ENCODE measurements around the gene ALOX5AP.

- no peak for TF ChIP-seq PATZ1 (CRISPR knock-in tag; IDR thresholded peaks at IDR 0.05; ENCODE audit: borderline replicate concordance)
- no peak for TF ChIP-seq TOX (CRISPR knock-in tag; IDR thresholded peaks at IDR 0.05; ENCODE audit: borderline replicate concordance)
- TF ChIP-seq PPARA (CRISPR knock-in tag; IDR thresholded peaks at IDR 0.05; ENCODE audit: borderline replicate concordance), result no peak
- TF ChIP-seq ZNF565 (CRISPR knock-in tag; conservative IDR thresholded peaks at IDR 0.05; ENCODE audit: low read depth), result no peak
- TF ChIP-seq ZFP30 (CRISPR knock-in tag; IDR thresholded peaks at IDR 0.05), result no peak
- no peak for TF ChIP-seq ZFP3 (CRISPR knock-in tag; IDR thresholded peaks at IDR 0.05)
- no peak for TF ChIP-seq CREB5 (CRISPR knock-in tag; IDR thresholded peaks at IDR 0.05; ENCODE audit: low read depth)
- TF ChIP-seq POU6F1 (CRISPR knock-in tag; IDR thresholded peaks at IDR 0.05; ENCODE audit: borderline replicate concordance, low read depth), result no peak
These were observed 73.3 kb downstream of the ALOX5AP start for GRCh38 chr13:30808600-30808999.

All from SK-N-SH treated with all-trans-retinoic acid at 6 μM for 48 hours (cell line).